ENCODE measurements around the gene FAM149A. TPM values are rescaled to one million over a fixed set of nuclear protein-coding genes. Genes with fewer than 3 reads are reported as not detected.

The FAM149A gene
- total RNA-seq, 3 donors from 2014 or later (not counting 1 experiment from before 2014, with no cell fraction given), result 0.33 TPM; not detected in 2

GRCh38 chr4:186169333-186169944 lies 64.9 kb downstream of the FAM149A start:
- Histone ChIP-seq H3K4me1 (ENCODE audit: control insufficient read depth, insufficient read depth, low read length) (no peaks in the 10 kb centered on the region), H3K36me3 (ENCODE audit: control insufficient read depth, insufficient read depth, low read length) (no peaks in the 10 kb centered on the region), H3K27ac (ENCODE audit: low read length) (no peak overlapping the region), H3K9me3 (ENCODE audit: control insufficient read depth, insufficient read depth, low read length) (no peaks in the 10 kb centered on the region), H3K27me3 (ENCODE audit: control insufficient read depth, insufficient read depth, low read length) (peaks cover 3% of the 10 kb centered on the region), H3K4me3 (ENCODE audit: low read length) (no peak overlapping the region)
- WGBS (ENCODE audit: insufficient coverage), result 91% methylated on average over 18 of the region's 18 CpGs
- ATAC-seq (no peak), DNase-seq (no peak)
- H3K4me3 Mint-ChIP-seq, result no peak overlapping the region
- peaks cover 14 to 24% of the 10 kb centered on the region in 2 donors for H3K27me3 Mint-ChIP-seq (ENCODE audit: low read depth in 2 of 2)
- no peaks in the 10 kb centered on the region for H3K9me3 Mint-ChIP-seq
- no peaks in the 10 kb centered on the region for H3K36me3 Mint-ChIP-seq
- intact Hi-C loops (cut with micrococcal nuclease), result no loop called here
- TF ChIP-seq CTCF (IDR thresholded peaks at IDR 0.05), result no peak
- H3K4me1 Mint-ChIP-seq, result no peaks in the 10 kb centered on the region
- no peak overlapping the region for H3K27ac Mint-ChIP-seq

- Mint-ChIP-seq H3K4me3 (no peak overlapping the region), H3K4me1 (no peaks in the 10 kb centered on the region), H3K27ac (no peak overlapping the region), H3K27me3 (ENCODE audit: low read depth in 2 of 2) (peaks cover 7 to 17% of the 10 kb centered on the region in 2 donors), H3K36me3 (no peaks in the 10 kb centered on the region), H3K9me3 (no peaks in the 10 kb centered on the region)
- no peak overlapping the region for H3K4me3 ChIP-seq (ENCODE audit: low read length)
- no peak for TF ChIP-seq CTCF (IDR thresholded peaks at IDR 0.05)
- intact Hi-C loops (cut with micrococcal nuclease), result no loop called here
- no peak overlapping the region for H3K27ac ChIP-seq (ENCODE audit: low read length)
- peaks cover 3% of the 10 kb centered on the region for H3K27me3 ChIP-seq (ENCODE audit: control insufficient read depth, insufficient read depth, low read length)
- DNase-seq (no peak), ATAC-seq (no peak)
- no peaks in the 10 kb centered on the region for H3K4me1 ChIP-seq (ENCODE audit: control insufficient read depth, insufficient read depth, low read length)
- no peaks in the 10 kb centered on the region for H3K36me3 ChIP-seq (ENCODE audit: control insufficient read depth, insufficient read depth, low read length)
- H3K9me3 ChIP-seq (ENCODE audit: control insufficient read depth, insufficient read depth, low read length), result no peaks in the 10 kb centered on the region
- 81% methylated on average over 16 of the region's 16 CpGs for WGBS (ENCODE audit: insufficient coverage)
These were observed 65.7 kb downstream of the FAM149A start for GRCh38 chr4:186169945-186170802.

GRCh38 chr4:186170966-186171365 lies 66.5 kb downstream of the FAM149A start:
- no peaks in the 10 kb centered on the region for H3K36me3 Mint-ChIP-seq
- no peaks in the 10 kb centered on the region for H3K9me3 Mint-ChIP-seq
- no peaks in the 10 kb centered on the region for H3K4me1 Mint-ChIP-seq
- ATAC-seq (no peak), DNase-seq (no peak)
- H3K4me3 Mint-ChIP-seq, result no peak overlapping the region
- H3K27ac ChIP-seq (ENCODE audit: low read length), result no peak overlapping the region
- peaks cover 9 to 14% of the 10 kb centered on the region in 2 donors for H3K27me3 Mint-ChIP-seq (ENCODE audit: low read depth in 2 of 2)
- H3K36me3 ChIP-seq (ENCODE audit: control insufficient read depth, insufficient read depth, low read length), result no peaks in the 10 kb centered on the region
- 89% methylated on average over 13 of the region's 13 CpGs for WGBS (ENCODE audit: insufficient coverage)
- no peak overlapping the region for H3K4me3 ChIP-seq (ENCODE audit: low read length)
- intact Hi-C loops (cut with micrococcal nuclease), result no loop called here
- TF ChIP-seq CTCF (IDR thresholded peaks at IDR 0.05), result no peak
- peaks cover 5% of the 10 kb centered on the region for H3K27me3 ChIP-seq (ENCODE audit: control insufficient read depth, insufficient read depth, low read length)
- H3K27ac Mint-ChIP-seq, result no peak overlapping the region
- no peaks in the 10 kb centered on the region for H3K4me1 ChIP-seq (ENCODE audit: control insufficient read depth, insufficient read depth, low read length)
- H3K9me3 ChIP-seq (ENCODE audit: control insufficient read depth, insufficient read depth, low read length), result no peaks in the 10 kb centered on the region

Data from natural killer cell (primary cell).